Lung microvascular endothelial cell (primary cell): ENCODE data around the gene POLR3H. TPM values are rescaled to one million over a fixed set of nuclear protein-coding genes. Genes with fewer than 3 reads are reported as not detected.
A peak's percentile ranks its signal among the peaks of the same experiment; 100 is the strongest.

Source experiments
- DNase-seq, 2 donors: peaks; one replicate each; pipeline versions ENCODE4 v3.0.0 to v3.0.0-alpha.2; 2010; ENCODE audit warnings: low read depth in 2 of 2
- total RNA-seq: library from RNA; depleted of rRNA; stranded (reverse); fragments of >200 nt; gene quantifications from 2 replicates; pipeline ENCODE4 v1.2.1, GENCODE V29; 2014

The POLR3H gene
- total RNA-seq, 1 donor from 2014 or later, result 9.3 TPM

GRCh38 chr22:41517172-41518047, 26.9 kb downstream of the POLR3H start:
- peak; percentile 56 to 69 for DNase-seq

- DNase-seq, result no peak
These were observed 27.8 kb downstream of the POLR3H start for GRCh38 chr22:41516462-41516861.

GRCh38 chr22:41513391-41513790, 30.9 kb downstream of the POLR3H start:
- no peak for DNase-seq

- DNase-seq, result peak; percentile 52 to 71
These were observed 31.7 kb downstream of the POLR3H start for GRCh38 chr22:41512421-41513194.

GRCh38 chr22:41511521-41511968, 32.7 kb downstream of the POLR3H start:
- DNase-seq, result no peak

- no peak for DNase-seq
These were observed 35.5 kb downstream of the POLR3H start for GRCh38 chr22:41508770-41509170.

GRCh38 chr22:41507330-41508063, 36.8 kb downstream of the POLR3H start:
- no peak for DNase-seq

GRCh38 chr22:41505511-41506220, 38.6 kb downstream of the POLR3H start:
- DNase-seq, result no peak

- DNase-seq, result no peak
These were observed 39.5 kb downstream of the POLR3H start for GRCh38 chr22:41504816-41505215.

GRCh38 chr22:41504397-41504796, 39.9 kb downstream of the POLR3H start:
- DNase-seq, result no peak

GRCh38 chr22:41501209-41501608, 43.1 kb downstream of the POLR3H start:
- peak; percentile 25 to 48 for DNase-seq

GRCh38 chr22:41500303-41500702, 44.0 kb downstream of the POLR3H start:
- no peak for DNase-seq

GRCh38 chr22:41499624-41500280, 44.5 kb downstream of the POLR3H start:
- DNase-seq, result no peak

GRCh38 chr22:41498303-41498835, 45.9 kb downstream of the POLR3H start:
- DNase-seq, result no peak

GRCh38 chr22:41491374-41492100, 52.7 kb downstream of the POLR3H start:
- no peak for DNase-seq

GRCh38 chr22:41488596-41489385, 55.5 kb downstream of the POLR3H start:
- no peak for DNase-seq

GRCh38 chr22:41488076-41488475, 56.2 kb downstream of the POLR3H start:
- no peak for DNase-seq

GRCh38 chr22:41487037-41487935, 57.0 kb downstream of the POLR3H start:
- no peak for DNase-seq
